HG02970 (cell line): ENCODE measurements around the gene IRF4.

Experiments
- ATAC-seq: cut with Tn5 transposase; IDR thresholded peaks from one replicate; pipeline ENCODE4 v1.9.1; 2021; ENCODE audit warnings: mild to moderate bottlenecking, moderate library complexity, moderate number of reproducible peaks; ENCODE audit not compliant: unreplicated experiment, low FRiP score

The IRF4 gene

DNA sequence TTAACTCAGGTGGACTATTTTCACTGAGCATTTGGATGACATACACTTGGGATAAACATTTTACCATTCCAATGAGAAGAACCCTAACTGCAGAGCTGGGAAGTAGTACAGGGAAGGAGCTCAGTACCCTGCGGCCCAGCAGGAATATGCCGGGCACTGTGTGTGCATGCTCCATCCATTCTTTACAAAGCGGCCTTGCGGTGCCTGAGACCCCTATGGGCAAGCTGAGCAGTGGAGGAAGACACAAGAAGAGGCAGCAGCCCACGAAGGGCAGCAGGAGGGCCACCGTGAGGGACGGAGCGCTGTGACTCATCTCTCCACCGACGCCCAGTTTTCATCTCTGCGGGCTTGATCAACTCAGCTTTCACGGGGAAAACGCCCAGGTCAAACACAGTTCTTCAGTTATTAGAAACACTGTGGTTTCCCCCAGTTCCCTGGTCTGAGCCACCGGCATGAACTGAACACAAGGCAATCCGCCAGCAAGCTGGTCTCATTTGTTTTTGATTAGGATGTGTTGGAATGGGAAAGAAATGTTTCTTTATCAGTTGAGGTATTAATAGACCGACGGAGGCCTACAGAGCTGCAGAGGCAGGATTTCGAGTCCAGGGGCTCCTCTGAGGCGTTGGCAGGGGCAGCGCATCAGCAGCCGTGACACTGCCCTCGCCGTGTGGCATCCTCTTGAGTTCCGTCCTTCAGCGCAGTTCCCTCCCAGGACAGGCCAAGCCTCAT, 44.9 kb downstream of the IRF4 start:
- ATAC-seq = no peak

DNA sequence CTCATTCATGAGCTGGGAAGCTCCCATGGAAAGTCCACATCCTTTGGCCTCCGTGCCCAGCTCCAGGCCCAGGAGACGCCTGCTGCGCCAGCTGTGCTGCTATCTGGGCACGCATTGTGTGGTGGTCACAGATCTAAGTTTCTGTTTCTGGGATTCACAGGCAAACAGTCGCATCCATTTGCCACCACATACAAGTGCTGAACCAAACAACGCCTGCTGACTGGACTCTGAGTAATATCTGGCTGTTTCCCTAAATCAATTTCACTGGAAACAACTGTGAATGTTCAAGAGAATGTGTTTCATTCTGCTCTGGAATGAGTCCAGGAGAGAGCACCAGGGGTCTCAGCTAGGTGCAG, 45.5 kb downstream of the IRF4 start:
- ATAC-seq = no peak

DNA sequence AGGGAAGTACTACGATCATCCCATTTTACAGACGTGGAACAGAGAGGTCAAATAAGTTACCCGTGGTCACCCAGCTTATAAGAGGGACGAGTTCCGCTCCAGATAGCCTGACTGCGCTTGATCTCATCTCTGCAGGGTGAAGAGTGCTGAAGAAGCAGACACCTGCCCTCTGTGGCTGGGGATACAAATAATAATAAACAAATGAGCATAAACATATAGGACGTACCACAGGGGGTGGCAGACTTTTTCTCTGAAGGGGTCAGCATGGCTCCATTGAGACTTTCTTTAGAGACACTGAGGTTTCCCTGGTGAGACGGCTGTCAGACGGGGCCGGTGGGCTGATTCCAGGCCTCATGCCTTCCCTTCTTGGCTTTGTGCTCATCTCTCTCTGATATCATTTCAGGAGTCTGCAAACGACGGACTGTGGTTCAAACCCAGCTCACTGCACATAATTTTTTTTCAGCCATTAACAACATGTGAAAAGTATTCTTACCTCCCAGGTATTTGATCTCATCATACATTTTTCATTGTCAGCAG, 47.1 kb downstream of the IRF4 start:
- no peak for ATAC-seq

DNA sequence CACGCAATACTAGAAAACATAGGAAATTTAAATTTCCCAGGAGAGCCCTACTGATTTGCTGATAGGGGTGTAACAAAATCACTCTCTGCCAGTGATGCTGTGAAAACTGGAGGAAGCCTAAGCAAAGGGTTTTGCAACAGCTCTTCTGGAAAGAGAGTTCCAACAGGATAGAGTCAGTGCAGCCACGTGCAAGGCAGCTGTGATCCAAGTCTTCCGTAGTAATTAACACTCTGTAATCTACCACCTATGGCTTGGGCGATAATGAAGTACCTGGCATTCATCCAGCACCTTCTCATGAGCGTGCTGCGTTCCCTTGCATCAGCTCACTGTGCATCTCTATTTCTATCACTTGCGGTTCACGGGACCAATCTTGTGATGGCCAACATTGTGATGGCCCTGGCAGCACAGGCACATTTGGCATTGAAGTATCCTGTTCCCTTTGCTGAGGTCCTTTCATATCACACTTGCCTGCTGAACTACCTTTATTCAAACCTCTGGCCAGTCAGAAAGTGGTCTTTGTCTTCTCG, 48.2 kb downstream of the IRF4 start:
- no peak for ATAC-seq

DNA sequence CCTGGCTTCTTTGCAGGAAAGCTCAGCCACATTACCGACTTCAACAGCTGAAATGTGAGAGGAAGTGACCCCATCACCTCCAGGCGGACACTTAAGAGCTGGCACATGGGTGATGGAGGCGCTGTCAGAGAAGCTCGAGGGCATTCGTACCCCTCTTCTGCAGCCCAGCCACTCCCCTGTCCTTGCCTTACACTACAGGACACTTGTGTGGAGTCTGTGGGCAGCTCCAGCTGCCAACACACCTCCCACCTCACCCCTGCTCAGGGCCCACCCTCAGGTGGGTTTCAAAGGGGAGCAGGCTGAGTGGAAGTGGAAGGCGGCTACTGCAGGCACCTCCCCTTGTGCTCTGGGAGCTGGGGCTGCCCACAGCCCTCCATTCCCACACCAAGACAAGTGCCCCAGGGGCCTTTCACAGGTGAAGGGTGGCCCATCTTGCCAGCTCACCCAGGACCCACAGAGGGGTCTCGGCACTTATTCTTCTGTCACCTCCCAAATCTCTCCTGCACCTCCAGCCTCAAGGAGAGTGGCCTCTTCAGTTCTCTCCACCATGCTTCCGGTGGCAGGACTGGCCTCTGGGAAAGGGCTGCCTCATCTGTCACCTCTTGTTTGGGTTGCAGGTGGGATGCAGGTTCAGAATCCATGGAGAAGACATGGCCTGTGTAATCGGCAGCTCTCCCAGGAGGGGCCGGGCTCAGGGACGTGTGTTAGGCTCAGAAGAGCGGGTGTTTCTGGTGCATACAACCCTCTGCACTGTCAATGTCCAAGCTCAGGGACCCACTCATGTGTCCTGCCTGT, 49.8 kb downstream of the IRF4 start:
- ATAC-seq = no peak

DNA sequence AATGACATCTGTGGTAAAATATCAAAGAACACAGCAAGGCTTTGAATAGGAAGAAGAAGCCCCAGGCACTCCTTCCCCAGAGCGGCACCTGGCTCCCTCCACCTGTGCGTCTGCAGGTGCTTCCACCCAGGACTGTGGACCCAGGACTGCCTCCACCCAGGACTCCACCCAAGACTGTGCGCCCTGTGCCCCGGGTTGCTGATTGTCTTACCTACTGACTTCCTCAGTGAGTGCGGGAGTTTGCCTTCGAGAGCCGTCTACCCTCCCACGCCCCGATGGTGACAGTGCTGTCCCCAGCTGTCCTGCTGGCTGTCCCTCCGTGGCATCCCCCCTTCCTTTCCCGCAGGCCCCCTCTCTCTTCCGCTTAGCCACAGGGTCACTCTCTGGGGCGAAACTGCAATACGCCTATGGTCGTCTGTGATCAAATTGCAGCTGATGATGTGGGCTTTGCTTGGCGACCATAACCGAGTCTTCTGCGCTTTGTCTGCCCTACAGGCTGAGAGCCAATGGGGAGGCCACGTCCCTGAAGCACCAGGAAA, 52.1 kb downstream of the IRF4 start:
- no peak for ATAC-seq

DNA sequence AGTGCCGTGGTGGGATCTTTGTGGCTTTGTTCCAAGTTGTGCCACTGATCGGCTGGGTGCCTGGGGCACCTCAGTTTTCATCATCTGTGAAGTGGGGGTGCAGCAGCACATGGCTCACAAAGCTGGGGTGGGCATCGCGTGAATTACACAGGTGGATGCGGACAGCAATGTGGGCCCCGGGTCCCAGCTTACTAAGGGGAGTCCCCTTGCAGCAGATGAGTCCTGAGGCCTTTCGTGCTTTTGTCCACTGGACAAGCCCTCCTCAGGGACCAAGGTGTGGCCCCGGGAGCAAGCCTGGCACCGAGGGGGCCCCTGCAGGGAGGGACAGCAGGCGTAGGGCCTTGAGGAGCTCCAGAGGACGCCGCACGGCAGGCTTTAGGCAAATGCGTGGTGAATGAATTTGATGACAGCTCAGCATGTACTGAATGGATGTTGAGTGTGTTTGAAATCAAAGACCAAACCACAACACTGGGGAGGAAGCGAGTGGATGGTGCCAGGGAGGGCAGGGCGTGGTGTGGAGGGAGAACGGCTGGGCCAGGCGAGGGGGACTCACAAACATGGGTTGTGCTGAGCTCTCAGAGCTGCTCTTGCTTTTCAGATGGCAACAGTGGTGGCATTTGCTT, 53.2 kb downstream of the IRF4 start:
- ATAC-seq = no peak

DNA sequence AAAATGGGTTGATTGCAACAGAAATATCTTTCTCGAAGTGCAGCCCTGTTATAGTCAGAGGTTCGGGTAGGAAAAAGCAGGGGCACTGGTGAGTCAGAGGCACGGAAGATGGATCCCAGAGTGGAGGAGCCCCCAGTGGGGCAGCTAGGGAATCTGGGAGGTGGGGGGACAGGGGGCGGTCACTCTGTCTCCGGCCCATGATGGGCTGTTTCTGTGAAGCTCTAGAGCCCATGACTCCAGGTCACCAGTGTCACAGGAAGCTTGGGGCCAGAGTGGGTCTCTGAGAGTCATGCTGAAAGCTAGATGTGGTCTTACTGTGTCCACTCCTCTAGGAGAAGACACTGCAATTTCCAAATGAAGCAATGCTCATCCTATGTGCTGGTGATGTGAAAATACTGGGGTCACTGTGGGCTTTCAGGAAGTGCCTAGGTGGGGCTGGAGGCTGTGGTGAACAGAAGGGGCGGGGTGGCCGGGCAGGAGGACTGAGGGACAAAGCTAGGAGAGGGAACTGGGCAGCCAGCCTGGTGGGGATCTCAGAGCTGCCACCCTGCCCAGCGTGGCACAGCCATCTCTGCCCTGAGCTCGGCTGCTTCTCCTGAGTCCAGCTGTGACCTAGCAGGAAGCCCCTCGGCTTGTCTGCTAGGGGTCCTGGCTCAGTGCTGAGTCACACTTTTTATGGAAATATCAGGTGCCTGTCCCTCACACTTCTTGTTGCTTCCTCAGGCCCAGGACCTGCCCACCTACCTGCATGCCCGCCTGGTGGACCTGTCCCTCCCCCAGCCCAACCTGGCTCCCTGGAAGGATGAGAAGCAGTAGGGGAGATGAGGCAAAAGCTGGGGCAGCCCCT, 54.2 kb downstream of the IRF4 start:
- ATAC-seq = no peak

DNA sequence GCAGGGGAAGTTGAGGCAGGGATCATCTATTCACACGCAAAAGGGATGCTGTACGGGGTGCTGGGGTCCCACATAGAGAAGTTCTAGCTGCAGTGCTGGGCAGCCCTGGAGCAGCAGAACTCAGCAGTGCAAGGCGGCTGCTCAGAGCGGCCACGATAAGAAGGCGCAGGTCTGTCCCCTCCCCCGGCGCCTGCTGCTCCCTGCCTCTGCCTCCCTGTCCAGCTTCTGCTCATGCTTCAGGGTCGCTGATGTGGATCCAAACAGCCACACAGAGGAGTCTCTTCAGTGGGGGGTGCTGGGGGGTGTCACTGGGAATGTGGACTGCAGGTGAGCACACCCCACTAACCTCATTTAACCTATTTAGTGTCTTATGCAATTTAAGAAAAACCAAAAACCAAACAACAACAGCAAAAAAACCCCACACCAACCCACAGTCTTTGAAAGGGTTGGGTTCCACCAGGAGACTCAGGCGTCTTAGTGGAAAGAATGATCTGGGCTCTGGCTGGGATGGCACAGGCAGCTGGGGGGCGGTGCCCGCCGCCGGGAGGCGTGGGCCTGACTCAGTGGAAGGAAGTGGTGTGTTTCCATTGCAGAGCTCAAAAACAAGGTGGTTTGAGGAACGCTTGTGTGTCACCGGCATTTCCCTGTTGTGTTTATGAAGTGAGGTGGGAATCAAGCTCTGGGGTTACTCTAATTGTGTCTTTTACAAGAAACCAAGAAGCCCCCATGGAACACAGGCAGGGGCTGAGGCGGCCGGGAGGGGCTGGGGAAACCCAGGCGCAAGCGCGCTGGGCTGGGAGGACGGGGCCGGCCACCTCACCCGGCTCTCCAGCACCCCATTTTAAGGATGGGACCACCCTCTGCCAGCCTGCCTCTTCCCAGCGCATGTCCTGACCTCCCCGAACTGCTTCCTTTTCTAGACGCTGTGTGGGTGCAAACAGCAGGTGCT, 55.1 kb downstream of the IRF4 start:
- ATAC-seq = no peak

DNA sequence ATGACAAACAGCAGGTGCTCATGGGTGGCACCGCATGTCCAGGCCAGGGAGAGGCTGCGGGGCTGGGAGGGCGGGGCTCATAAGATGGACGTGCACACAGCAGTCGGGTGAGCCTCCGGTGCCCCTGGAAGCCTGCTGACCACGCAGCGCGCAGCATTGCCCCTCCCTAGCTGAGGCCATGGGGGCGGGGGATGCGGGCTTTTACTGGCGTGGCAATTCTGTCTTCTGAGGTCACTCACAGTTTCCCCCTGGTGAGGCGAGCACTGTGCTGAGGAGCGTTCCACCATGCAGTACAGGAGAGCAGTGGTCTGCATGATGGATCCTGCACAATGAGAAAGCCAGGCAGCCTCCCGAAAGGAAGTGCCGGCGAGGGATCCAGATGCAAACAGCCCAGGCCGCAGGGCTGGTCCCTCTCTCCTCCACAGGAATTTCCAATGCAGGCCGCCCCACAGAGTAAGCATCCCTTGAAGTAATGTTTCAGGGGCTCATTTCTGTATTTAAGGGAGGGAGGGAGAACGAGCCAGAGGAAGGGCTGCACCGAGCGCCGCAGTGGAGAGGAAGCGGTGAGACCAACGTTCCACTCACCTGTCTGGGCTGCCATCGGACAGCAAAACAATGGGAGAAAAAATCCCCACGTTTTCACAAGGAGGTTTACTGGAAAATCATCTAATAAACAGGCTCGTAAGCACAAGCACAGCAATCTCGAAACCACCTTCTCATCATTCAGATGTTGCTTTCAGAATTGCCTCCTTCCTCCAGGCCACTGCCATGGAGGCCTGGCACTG, 56.0 kb downstream of the IRF4 start:
- ATAC-seq = no peak

DNA sequence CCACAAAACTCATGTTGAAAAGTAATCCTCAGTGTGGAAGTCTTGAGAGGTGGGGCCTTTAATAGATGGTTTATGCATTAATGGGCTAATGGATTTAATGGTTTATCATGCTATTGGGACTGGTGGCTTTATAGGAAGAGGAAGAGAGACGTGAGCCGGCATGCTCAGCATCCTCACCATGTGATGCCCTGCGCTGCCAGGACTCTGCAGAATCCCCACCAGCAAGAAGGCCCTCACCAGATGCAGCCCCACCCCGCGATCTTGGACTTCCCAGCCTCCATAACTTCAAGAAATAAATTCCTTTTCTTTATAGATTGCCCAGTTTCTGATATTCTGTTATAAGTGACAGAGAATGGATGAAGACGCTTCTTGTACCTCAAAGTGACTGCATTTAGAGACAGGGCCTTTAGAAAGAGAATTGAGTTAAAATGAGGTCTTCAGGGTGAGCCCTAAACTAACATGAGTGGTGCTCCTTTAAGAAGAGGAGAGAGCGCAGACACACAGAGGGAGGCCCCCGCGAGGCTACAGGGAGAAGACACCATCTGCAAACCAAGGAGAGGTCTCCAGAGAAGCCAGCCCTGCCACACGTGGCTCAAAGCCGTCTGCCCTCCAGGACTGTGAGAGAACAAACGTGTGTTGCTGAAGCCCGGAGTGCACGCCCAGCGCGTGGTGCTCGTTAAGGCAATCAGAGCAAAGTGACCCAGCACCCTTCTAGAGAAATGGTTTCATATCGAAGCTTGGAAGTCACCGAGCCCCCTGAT, 56.9 kb downstream of the IRF4 start:
- ATAC-seq = no peak

DNA sequence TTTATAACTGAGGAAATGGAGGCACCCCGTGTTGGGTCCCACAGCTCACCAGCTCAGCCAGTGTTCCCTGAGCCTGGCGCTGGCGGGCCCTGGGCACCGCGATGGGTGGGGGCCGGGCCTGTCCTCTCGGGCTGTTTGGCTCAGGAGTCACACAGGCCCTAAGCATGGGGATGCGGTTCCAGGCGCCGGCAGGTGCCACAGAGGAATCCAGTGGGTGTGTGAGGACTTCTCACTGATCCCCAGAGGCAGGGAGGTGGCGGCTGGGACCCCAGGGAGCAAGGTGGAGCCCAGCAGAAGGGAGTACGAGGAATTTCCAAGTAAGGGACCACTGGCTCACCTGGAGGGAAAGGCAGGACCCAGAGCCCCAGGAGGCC, 57.5 kb downstream of the IRF4 start:
- ATAC-seq = no peak

DNA sequence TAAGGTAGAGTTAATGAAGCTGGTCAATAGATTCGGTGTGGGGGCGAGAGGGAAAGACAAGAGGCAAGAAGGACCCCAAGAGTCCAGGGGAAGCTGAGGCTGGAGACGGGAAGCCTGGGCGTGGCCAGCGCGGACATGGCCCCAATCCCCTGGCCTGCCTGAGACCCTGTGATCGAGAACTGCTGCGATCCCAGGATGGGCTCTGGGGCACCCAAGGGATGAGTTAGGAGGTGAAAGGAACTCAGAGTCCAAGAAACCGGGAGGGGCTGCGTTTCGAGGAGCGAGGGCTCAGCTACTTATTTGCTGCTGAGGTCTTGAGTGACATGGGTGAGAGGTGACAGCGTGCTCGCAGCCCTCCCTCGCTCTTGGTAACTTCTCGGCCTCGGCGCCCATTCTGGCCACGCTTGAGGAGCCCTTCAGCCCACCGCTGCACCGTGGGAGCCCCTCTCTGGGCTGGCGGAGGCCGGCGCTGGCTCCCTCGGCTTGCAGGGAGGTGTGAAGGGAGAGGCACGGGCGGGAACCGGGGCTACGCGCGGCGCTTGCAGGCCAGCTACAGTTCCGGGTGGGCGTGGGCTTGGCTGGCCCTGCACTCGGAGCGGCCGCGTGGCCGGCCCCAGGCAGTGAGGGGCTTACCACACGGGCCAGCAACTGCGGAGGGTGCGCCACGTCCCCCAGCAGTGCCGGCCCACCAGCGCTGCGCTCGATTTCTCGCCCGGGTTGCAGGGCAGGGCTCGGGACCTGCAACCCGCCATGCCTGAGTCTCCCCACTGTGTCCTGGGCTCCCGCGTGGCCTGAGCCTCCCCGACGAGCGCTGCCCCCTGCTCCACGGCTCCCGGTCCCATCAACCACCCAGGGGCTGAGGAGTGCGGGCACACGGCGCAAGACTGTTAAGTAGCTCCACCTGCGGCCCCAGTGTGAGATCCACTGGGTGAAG, 58.2 kb downstream of the IRF4 start:
- no peak for ATAC-seq

DNA sequence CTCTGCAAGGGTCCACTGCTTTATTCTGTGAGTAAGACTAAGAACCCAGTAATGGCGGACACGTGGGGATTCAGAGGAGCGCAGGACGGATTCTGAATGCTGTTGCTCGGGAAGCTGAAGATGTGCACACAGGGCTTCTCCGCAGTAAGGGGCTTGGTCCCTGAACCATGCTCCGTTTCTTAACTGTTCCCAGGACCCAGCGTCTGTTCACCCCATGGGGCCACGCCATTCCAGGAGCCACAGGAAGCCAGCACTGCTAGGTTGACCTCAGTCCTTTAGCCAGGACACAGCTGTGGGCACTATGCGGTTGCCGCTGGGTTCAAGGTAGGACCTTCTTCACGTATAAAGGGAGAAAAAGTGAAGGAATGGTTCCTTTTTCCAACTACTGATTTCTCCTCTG, 59.8 kb downstream of the IRF4 start:
- ATAC-seq = no peak

DNA sequence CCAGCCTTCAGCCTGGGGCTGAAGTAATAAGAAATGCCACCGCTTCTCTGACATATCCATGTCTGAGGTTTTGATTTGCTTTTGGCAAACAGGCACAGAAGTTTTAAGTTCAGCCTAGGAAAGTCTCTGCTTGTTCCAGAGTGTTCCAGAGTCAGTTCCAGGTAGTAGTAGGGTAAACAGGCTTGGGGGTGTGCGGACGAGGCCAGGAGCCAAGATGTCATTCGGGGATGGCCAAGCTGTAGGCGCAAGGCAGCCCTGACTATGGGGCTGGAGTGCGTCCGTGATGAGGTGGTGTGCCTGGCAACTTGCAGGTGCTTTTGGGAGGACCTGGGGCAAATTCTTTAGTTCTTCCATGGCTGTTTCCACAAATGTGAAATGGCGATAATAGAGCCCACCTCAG, 60.3 kb downstream of the IRF4 start:
- ATAC-seq = no peak

DNA sequence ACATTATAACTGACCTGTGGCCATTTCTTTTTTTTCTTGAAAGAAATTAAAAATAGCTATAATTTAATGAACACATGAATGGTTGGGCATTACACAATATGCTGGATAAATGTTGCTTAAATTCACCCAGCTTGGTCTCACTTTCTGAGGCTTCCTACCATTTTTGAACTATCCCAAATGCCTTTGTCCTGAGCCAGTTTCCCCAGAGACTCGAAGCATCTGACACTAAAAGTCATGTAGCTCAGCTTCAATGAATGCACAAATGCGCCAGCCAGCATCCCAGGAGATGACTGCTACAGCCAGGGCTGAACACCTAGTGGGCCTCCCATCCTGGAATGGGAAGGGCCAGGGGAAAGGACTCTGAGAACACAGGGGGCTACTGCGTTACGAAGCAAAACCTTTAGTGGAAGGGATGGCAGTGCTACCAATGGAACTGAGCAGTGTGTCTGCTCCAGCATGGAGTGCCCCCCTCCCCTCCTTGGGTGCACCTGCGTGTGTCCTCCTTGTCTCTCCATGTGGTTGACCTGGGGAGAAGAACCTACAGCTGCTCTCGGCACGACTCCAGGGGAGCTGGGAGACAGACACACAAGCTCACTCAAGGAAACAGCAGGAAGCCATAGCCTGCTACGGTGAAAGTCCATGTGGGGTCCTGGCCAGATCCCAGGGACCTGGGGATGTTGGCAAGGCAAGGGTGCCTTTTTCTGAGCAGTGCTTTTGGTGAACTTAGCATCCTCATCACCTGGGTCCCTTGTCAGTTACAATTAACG, 60.9 kb downstream of the IRF4 start:
- no peak for ATAC-seq
